RWPE1 (cell line): ENCODE data around the gene KRTAP4-12.
"Not testable (repeated sequence)": the region's sequence is repeated elsewhere in the genome, so short reads cannot be mapped to it uniquely, and the experiment has no call there.

Experiments
- CTCF ChIA-PET: fragments of 350-600 bp; sonication (Branson Sonifier 250); formaldehyde crosslinking; extraction: SDS; loops from one replicate; lab custom pipeline; 2021; lab: Yijun Ruan, JAX
- POLR2A ChIA-PET: fragments of 400-600 bp; formaldehyde crosslinking; extraction: SDS; loops from one replicate; lab custom pipeline; 2020; ENCODE audit warnings: antibody characterized with exemption; ENCODE audit not compliant: low non-redundant PET; lab: Yijun Ruan, JAX
- DNase-seq: peaks from one replicate; pipeline ENCODE4 v3.0.0; 2012; ENCODE audit warnings: low spot score
- H3K27ac ChIP-seq: fragments of 450-650 bp; 2 replicates; pipeline ENCODE4 v1.5.1; 2017
- TF ChIP-seq, protein P1 (sequence below): fragments of 450-650 bp; conservative IDR thresholded peaks from 2 replicates; pipeline ENCODE4 v1.5.1; 2017; ENCODE audit warnings: low read depth, mild to moderate bottlenecking

Gene KRTAP4-12

DNA sequence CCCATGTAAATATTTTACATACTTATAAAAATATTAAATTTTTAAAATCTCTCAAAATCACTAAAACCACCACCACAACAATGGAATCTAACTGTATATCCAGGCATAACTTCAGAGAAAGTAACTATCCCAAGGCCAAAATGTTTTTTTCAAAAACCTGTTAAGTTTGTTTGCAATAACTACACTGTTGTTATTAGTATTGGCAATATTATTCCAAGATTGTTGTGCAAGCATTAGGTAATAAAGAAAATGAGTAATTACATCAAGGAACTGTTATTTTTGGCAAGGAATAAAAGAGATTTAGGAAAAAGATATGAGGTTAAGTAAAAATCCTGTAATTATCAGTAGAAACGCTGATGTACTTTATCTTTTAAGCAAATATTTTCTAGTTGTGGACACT is 3.4 kb upstream of the KRTAP4-12 start:
- DNase-seq: no peak
- ChIA-PET CTCF (interaction anchor here (0.9 kb wide), 1 partner anchor 70 kb away, joined by 5 read pairs; no protein-coding TSS in a partner anchor), POLR2A (no interaction called here)
- TF ChIP-seq, protein P1, sequence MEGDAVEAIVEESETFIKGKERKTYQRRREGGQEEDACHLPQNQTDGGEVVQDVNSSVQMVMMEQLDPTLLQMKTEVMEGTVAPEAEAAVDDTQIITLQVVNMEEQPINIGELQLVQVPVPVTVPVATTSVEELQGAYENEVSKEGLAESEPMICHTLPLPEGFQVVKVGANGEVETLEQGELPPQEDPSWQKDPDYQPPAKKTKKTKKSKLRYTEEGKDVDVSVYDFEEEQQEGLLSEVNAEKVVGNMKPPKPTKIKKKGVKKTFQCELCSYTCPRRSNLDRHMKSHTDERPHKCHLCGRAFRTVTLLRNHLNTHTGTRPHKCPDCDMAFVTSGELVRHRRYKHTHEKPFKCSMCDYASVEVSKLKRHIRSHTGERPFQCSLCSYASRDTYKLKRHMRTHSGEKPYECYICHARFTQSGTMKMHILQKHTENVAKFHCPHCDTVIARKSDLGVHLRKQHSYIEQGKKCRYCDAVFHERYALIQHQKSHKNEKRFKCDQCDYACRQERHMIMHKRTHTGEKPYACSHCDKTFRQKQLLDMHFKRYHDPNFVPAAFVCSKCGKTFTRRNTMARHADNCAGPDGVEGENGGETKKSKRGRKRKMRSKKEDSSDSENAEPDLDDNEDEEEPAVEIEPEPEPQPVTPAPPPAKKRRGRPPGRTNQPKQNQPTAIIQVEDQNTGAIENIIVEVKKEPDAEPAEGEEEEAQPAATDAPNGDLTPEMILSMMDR: no peak
- H3K27ac ChIP-seq: no peak overlapping the region

DNA sequence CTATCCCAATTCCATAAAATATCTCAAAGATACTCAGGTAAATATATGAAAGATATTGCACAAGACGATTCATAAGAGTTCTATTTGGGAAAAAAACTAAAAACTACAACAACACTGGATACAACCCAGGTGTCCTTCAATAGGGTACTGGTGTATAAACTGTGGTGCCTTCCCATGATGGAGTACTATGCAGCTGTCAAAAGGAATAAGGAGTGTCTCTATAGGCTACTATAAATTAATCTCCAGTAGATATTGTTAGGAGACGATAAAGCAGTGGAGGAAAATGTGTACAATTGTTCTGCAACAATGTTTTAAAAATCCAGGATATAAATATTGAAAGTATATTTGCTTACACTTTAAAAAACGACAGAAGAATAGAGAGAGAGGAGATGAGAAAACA is 2.4 kb upstream of the KRTAP4-12 start:
- no peak overlapping the region for H3K27ac ChIP-seq
- TF ChIP-seq, protein P1: no peak
- no peak for DNase-seq
- ChIA-PET POLR2A (no interaction called here), CTCF (no interaction called here)

DNA sequence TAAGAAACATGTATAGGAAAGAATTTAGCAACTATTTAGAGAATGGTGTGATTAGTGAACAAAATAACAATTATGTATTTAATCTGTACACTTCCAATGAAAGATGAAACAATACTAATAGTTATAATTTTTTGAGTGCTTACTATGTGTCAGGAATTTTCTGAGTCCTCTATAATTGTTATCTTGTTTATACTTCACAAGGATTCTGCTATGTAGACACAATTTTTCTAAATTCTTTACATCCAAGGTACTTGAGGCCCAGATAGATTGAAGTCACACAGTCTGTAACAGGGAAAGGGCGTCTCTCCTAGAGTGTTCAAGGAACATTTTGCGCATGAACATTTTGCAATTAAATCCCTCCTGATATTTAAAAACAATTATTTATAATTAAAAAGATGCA is 1.1 kb upstream of the KRTAP4-12 start:
- no peak overlapping the region for H3K27ac ChIP-seq
- no peak for DNase-seq
- TF ChIP-seq, protein P1: no peak
- CTCF ChIA-PET: no interaction called here
- POLR2A ChIA-PET: no interaction called here

DNA sequence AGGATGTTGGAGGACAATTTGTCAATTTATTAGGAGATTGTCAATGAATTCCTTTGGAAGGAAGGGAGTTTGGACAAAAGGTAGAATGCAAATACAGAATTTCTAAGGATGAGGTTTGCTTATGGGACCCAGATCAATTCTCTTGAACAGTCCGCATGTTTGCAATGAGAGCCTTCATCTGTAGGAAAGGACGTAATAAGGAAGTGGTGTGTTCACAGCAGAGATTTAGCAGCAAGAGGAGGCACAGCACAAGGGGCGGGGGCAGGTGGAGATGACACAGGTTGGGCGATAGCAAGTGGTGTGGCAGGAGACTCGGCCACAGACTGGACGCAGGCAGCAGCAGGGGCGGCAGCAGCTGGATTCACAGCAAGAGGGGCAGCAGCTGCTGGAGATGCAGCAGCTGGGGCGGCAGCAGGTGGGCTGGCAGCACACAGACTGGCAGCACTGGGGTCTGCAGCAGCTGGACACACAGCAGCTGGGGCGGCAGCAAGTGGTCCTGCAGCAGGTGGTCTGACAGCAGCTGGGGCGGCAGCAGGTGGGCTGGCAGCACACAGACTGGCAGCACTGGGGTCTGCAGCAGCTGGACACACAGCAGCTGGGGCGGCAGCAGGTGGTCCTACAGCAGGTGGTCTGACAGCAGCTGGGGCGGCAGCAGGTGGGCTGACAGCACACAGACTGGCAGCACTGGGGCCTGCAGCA is 541 bp downstream of the KRTAP4-12 start:
- POLR2A ChIA-PET: interaction anchor here (0.6 kb wide), 1 partner anchor 30 kb away, joined by 3 read pairs; no protein-coding TSS in a partner anchor
- H3K27ac ChIP-seq, DNase-seq, CTCF ChIA-PET: not testable (repeated sequence)

DNA sequence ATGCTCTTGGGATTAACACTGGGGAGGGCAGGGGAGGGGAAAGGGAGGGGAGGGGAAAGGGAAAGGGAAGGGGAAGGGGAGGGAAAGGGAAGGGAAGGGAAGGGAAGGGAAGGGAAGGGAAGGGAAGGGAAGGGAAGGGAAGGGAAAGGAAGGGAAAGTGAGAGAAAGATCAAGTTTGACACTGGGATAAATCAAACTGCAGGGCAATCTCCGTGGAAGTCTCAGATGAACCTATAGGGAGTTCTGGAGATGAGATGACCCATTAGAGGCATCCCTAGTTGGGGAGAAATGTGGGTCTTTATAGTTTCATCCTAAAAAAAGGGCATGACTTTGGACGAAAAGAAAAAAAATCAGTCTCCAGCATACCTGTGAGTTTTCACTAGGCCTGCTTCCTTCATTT is 2.2 kb downstream of the KRTAP4-12 start:
- POLR2A ChIA-PET: no interaction called here
- TF ChIP-seq, protein P1: no peak
- no peak for DNase-seq
- CTCF ChIA-PET: no interaction called here
- H3K27ac ChIP-seq: no peak overlapping the region

DNA sequence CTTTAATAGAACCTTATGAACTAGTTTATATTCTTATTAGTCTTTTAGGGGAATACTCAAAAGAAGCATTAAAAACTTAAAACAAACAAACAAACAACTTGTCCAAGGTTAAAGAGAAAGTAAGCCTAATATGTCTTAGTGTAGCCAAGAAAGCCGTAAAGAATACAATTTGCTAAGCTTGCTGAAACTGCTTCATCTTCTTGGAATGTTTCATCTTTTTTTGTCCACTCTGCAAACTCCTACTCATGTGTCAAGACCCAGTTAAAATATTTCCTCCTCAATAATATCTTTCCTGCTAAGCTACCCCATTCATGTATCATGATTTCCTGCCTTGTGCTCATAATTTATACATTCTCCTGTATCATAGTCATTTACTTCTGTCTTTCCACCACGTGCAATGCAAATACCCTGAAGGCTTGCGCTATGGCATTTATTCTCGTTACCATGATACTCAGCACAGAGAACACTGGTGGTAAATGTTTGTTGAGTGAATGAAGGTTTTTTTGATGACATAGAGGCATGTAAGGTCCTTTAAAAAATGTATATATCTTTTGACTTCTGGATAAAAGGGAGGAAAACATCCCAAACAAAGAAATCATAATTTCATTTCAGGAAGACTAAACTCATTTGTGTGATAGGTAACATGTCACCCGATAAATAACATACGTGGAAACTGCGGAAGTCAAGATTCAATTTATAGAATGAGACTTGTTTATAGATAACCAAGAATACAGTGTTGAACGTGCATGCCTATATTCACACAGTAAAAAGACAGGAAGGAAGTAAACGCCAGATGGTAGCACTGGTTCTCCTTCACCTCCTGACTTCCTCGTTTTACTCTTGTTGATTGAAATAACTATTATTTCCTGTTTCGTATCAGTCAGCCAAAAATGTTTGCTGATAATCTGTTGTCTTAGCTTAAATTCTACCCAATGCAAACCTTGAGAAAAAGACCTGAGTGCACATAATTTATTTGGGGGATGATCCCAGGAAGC is 4.0 kb downstream of the KRTAP4-12 start:
- DNase-seq, H3K27ac ChIP-seq, POLR2A ChIA-PET: not testable (repeated sequence)
- CTCF ChIA-PET: interaction anchor here (0.7 kb wide), 1 partner anchor 82 kb away, joined by 3 read pairs; no protein-coding TSS in a partner anchor

DNA sequence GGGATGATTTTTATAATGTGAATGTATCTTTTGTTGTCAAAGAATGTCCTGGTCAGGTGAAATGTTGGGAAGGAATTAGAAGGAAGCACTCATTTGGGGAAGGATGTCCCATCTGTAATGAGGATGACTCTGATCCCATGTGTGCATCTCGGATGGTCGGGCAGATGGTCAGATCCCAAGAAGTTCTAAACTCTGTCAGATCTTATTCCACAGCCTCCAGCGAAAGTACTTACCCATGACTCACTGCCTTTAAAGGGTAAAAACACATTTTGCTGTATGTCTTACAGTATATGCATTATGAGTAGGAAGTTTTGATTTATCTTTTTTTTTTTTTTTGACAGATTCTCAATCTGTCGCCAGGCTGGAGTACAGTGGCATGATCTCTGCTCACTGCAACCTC is 5.3 kb downstream of the KRTAP4-12 start:
- no peak overlapping the region for H3K27ac ChIP-seq
- TF ChIP-seq, protein P1: no peak
- ChIA-PET CTCF (no interaction called here), POLR2A (no interaction called here)
- no peak for DNase-seq

DNA sequence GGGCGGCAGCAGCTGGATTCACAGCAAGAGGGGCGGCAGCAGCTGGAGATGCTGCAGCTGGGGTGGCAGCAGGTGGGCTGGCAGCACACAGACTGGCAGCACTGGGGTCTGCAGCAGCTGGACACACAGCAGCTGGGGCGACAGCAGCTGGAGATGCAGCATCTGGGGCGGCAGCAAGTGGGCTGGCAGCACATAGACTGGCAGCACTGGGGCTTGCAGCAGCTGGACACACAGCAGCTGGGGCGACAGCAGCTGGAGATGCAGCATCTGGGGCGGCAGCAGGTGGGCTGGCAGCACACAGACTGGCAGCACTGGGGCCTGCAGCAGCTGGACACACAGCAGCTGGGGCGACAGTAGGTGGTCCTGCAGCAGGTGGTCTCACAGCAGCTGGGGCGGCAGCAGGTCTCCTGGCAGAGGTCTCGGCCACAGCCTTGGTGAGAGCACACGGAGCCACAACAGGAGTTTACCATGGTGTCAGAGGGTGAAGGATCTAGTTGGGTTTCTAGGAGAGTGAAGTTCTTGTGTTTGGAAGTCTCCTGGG is 6.1 kb downstream of the KRTAP4-12 start, which contains the start of gene KRTAP4-11:
TSS of gene KRTAP4-11 (minus strand) at position 528 of the 541 bp plus-strand sequence. CDS start at position 470, 58 bp downstream.
- CTCF ChIA-PET, POLR2A ChIA-PET, DNase-seq, H3K27ac ChIP-seq: not testable (repeated sequence)
